Liver (tissue), 9 donors: ENCODE results near the gene RFX7. TPM values are rescaled to one million over a fixed set of nuclear protein-coding genes. Genes with fewer than 3 reads are reported as not detected.

Source experiments
- DNase-seq: peaks from one replicate; pipeline ENCODE4 v3.0.0-alpha.2; 2017; ENCODE audit warnings: low spot score
- H3K27ac ChIP-seq, 2 donors: one replicate each; pipeline ENCODE4 v1.7.0; 2013; ENCODE audit warnings: inconsistent platforms in 2 of 2, low read length in 2 of 2, control low read depth in 1 of 2, low read depth in 1 of 2, mild to moderate bottlenecking in 1 of 2
- H3K27me3 ChIP-seq, 4 donors: one replicate each; pipeline versions ENCODE4 v1.6.1 to v1.7.0; 2013; ENCODE audit warnings: low read length in 3 of 4, inconsistent platforms in 1 of 4, mild to moderate bottlenecking in 1 of 4, moderate library complexity in 1 of 4; ENCODE audit not compliant: control insufficient read depth in 4 of 4, insufficient read depth in 4 of 4
- H3K36me3 ChIP-seq, 4 donors: one replicate each; pipeline versions ENCODE4 v1.6.1 to v1.7.0; 2013; ENCODE audit warnings: low read length in 3 of 4, mild to moderate bottlenecking in 3 of 4, low read depth in 1 of 4, moderate library complexity in 1 of 4; ENCODE audit not compliant: control insufficient read depth in 4 of 4, insufficient read depth in 3 of 4
- H3K4me1 ChIP-seq, 4 donors: one replicate each; pipeline versions ENCODE4 v1.6.1 to v1.7.0; 2013; ENCODE audit warnings: low read length in 3 of 4, mild to moderate bottlenecking in 3 of 4, moderate library complexity in 1 of 4; ENCODE audit not compliant: control insufficient read depth in 4 of 4, insufficient read depth in 4 of 4
- H3K4me3 ChIP-seq, 3 donors: one replicate each; pipeline versions ENCODE4 v1.6.1 to v1.7.0; 2013; ENCODE audit warnings: low read length in 3 of 3, control low read depth in 1 of 3, low read depth in 1 of 3, mild to moderate bottlenecking in 1 of 3
- H3K9ac ChIP-seq, 2 donors: one replicate each; pipeline ENCODE4 v1.7.0; 2013; ENCODE audit warnings: low read length in 2 of 2, mild to moderate bottlenecking in 2 of 2, moderate library complexity in 2 of 2, control low read depth in 1 of 2, low read depth in 1 of 2
- H3K9me3 ChIP-seq, 4 donors: one replicate each; pipeline versions ENCODE4 v1.6.1 to v1.7.0; 2013; ENCODE audit warnings: low read length in 3 of 4; ENCODE audit not compliant: control insufficient read depth in 4 of 4
- EGR1 ChIP-seq, 2 donors: IDR thresholded peaks; 2 replicates each; pipeline ENCODE4 v1.6.1; 2016 to 2018; ENCODE audit warnings: antibody characterized with exemption in 2 of 2, low read depth in 2 of 2
- FOXA1 ChIP-seq: IDR thresholded peaks from 2 replicates; pipeline ENCODE4 v1.6.1; 2016; ENCODE audit warnings: antibody characterized with exemption
- FOXA2 ChIP-seq: IDR thresholded peaks from 2 replicates; pipeline ENCODE4 v1.6.1; 2016; ENCODE audit warnings: antibody characterized with exemption
- GABPA ChIP-seq, 2 donors: IDR thresholded peaks in 1 of 2; conservative IDR thresholded peaks in 1 of 2; 2 replicates each; pipeline ENCODE4 v1.6.1; 2016; ENCODE audit warnings: antibody characterized with exemption in 2 of 2, mild to moderate bottlenecking in 1 of 2, moderate library complexity in 1 of 2
- HNF4A ChIP-seq, 2 donors: conservative IDR thresholded peaks; 2 replicates each; pipeline ENCODE4 v1.6.1; 2016; ENCODE audit warnings: antibody characterized with exemption in 2 of 2, mild to moderate bottlenecking in 2 of 2
- HNF4G ChIP-seq: IDR thresholded peaks from 2 replicates; pipeline ENCODE4 v1.6.1; 2016; ENCODE audit warnings: antibody characterized with exemption
- JUND ChIP-seq, 2 donors: IDR thresholded peaks; 2 replicates each; pipeline ENCODE4 v1.6.1; 2016; ENCODE audit warnings: antibody characterized with exemption in 2 of 2
- NR2F2 ChIP-seq: IDR thresholded peaks from 2 replicates; pipeline ENCODE4 v1.6.1; 2016; ENCODE audit warnings: antibody characterized with exemption
- RAD21 ChIP-seq, 2 donors: IDR thresholded peaks; 2 replicates each; pipeline ENCODE4 v1.6.1; 2016; ENCODE audit warnings: antibody characterized with exemption in 2 of 2, mild to moderate bottlenecking in 2 of 2
- RXRA ChIP-seq, 2 donors: IDR thresholded peaks; 2 replicates each; pipeline ENCODE4 v1.6.1; 2017 to 2018; ENCODE audit warnings: antibody characterized with exemption in 2 of 2, mild to moderate bottlenecking in 1 of 2
- SP1 ChIP-seq: IDR thresholded peaks from 2 replicates; pipeline ENCODE4 v1.6.1; 2018; ENCODE audit warnings: antibody characterized with exemption, mild to moderate bottlenecking
- TAF1 ChIP-seq: conservative IDR thresholded peaks from 2 replicates; pipeline ENCODE4 v1.6.1; 2016; ENCODE audit warnings: antibody characterized with exemption, mild to moderate bottlenecking
- YY1 ChIP-seq: IDR thresholded peaks from 2 replicates; pipeline ENCODE4 v1.6.1; 2016; ENCODE audit warnings: antibody characterized with exemption, mild to moderate bottlenecking
- WGBS: extraction: QIAGEN DNeasy Blood & Tissue Kit; methylation state at CpG from one replicate; pipeline ENCODE4 v1.1.7; 2013; 5-methylcytosine and 5-hydroxymethylcytosine counted together
- polyA plus RNA-seq, 2 donors: library from polyadenylated mRNA; stranded (reverse) in 1 of 2; unstranded in 1 of 2; fragments of 200-250 nt in 1 of 2; fragments of >200 nt in 1 of 2; fragmentation: Nextera tagmentation in 1 of 2; extraction: Ambion mirVana in 1 of 2; gene quantifications; one replicate each; pipeline versions ENCODE4 v1.2.1 to v1.2.3, GENCODE V29; 2013 to 2015
- total RNA-seq, 2 donors: library from RNA; depleted of rRNA; stranded (reverse); fragments of >200 nt; gene quantifications; one replicate each; pipeline ENCODE4 v1.2.3, GENCODE V29; 2014
- TF ChIP-seq, protein P1 (sequence below): IDR thresholded peaks from 2 replicates; pipeline ENCODE4 v1.6.1; 2016; ENCODE audit warnings: antibody characterized with exemption
- TF ChIP-seq, protein P2 (sequence below): IDR thresholded peaks from 2 replicates; pipeline ENCODE4 v1.6.1; 2016; ENCODE audit warnings: antibody characterized with exemption, mild to moderate bottlenecking
- TF ChIP-seq, protein P3 (sequence below): IDR thresholded peaks from 2 replicates; pipeline ENCODE4 v1.6.1; 2016; ENCODE audit warnings: antibody characterized with exemption
- TF ChIP-seq, protein P4 (sequence below): IDR thresholded peaks from 2 replicates; pipeline ENCODE4 v1.6.1; 2016; ENCODE audit warnings: antibody characterized with exemption
- TF ChIP-seq, protein P5 (sequence below): fragments of 150-350 bp; IDR thresholded peaks from 2 replicates; pipeline ENCODE4 v1.5.1; 2017; ENCODE audit warnings: improper control_type of control experiment, low read depth, low read length; ENCODE audit not compliant: missing input control
- donor health status: healthy.
- donor health status: healthy.
- donor health status: healthy.
- donor health status: healthy.
- donor health status: healthy.

The RFX7 gene
- total and polyA plus RNA-seq, 4 donors: 1.3 to 4.2 (median 1.9) TPM

DNA sequence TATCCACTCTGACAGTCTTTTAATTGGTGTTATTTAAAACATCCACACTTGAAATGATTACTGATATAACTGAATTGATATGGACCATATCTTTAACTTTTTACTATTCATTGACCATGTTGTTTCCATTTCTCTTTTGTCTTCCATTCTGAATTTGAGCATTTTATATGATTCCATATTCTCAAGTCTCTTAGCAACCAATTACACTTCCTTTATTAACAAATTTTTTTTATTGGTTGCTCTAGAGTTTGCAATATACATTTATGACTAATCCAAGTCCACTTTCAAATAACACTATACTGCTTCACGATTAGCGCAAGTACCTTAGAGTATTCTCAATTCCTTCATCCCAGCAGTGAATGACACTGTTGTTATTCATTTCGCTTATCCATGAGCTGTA, 16.4 kb downstream of the RFX7 start:
- Histone ChIP-seq H3K9me3 (peaks cover 1 to 17% (median 6%) of the 10 kb centered on the region in 4 donors), H3K4me1 (no peaks in the 10 kb centered on the region), H3K9ac (no peak overlapping the region), H3K36me3 (peaks cover 0 to 5% (median 4%) of the 10 kb centered on the region in 4 donors), H3K27me3 (no peaks in the 10 kb centered on the region), H3K27ac (no peak overlapping the region), H3K4me3 (no peak overlapping the region)
- WGBS: 98% methylated on average over 3 of the region's 3 CpGs
- DNase-seq: no peak
- TF ChIP-seq TAF1 (no peak), JUND (IDR thresholded peaks at IDR 0.05) (no peak), HNF4A (conservative IDR thresholded peaks at IDR 0.05) (no peak)
- TF ChIP-seq, protein P1, sequence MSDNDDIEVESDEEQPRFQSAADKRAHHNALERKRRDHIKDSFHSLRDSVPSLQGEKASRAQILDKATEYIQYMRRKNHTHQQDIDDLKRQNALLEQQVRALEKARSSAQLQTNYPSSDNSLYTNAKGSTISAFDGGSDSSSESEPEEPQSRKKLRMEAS: no peak

DNA sequence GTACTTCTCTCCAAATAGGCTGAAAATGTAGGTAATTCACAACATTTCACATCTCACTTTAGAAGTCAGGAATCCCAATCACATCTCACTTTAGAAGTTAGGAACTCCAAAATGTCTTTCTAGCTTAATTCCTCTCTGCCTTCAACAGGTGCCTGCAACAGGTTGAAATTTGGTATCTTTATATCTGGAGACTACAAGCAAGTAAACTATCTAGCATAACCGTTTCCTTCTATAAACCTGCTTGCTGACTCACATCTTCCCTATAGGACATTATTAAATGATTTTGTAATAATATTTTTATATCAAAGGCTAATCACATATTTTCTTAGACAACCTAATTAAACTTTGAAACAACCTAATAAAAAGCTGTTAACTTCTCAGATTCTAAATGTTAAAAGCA, 18.2 kb downstream of the RFX7 start:
- H3K9me3 ChIP-seq: peaks cover 0 to 12% (median 3%) of the 10 kb centered on the region in 4 donors
- no peaks in the 10 kb centered on the region for H3K27me3 ChIP-seq
- H3K4me3 ChIP-seq: no peak overlapping the region
- no peak overlapping the region for H3K27ac ChIP-seq
- 100% methylated on average over 1 of the region's 1 CpG for WGBS
- no peak for TF ChIP-seq JUND (IDR thresholded peaks at IDR 0.05)
- TF ChIP-seq, protein P2, sequence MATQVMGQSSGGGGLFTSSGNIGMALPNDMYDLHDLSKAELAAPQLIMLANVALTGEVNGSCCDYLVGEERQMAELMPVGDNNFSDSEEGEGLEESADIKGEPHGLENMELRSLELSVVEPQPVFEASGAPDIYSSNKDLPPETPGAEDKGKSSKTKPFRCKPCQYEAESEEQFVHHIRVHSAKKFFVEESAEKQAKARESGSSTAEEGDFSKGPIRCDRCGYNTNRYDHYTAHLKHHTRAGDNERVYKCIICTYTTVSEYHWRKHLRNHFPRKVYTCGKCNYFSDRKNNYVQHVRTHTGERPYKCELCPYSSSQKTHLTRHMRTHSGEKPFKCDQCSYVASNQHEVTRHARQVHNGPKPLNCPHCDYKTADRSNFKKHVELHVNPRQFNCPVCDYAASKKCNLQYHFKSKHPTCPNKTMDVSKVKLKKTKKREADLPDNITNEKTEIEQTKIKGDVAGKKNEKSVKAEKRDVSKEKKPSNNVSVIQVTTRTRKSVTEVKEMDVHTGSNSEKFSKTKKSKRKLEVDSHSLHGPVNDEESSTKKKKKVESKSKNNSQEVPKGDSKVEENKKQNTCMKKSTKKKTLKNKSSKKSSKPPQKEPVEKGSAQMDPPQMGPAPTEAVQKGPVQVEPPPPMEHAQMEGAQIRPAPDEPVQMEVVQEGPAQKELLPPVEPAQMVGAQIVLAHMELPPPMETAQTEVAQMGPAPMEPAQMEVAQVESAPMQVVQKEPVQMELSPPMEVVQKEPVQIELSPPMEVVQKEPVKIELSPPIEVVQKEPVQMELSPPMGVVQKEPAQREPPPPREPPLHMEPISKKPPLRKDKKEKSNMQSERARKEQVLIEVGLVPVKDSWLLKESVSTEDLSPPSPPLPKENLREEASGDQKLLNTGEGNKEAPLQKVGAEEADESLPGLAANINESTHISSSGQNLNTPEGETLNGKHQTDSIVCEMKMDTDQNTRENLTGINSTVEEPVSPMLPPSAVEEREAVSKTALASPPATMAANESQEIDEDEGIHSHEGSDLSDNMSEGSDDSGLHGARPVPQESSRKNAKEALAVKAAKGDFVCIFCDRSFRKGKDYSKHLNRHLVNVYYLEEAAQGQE: no peak
- no peak for TF ChIP-seq EGR1 (IDR thresholded peaks at IDR 0.05; ENCODE audit: low read depth in 2 of 2)
- no peak for TF ChIP-seq YY1
- TF ChIP-seq GABPA (IDR thresholded peaks at IDR 0.05 in 1 of 2, conservative IDR thresholded peaks at IDR 0.05 in 1 of 2): no peak
- TF ChIP-seq, protein P3, sequence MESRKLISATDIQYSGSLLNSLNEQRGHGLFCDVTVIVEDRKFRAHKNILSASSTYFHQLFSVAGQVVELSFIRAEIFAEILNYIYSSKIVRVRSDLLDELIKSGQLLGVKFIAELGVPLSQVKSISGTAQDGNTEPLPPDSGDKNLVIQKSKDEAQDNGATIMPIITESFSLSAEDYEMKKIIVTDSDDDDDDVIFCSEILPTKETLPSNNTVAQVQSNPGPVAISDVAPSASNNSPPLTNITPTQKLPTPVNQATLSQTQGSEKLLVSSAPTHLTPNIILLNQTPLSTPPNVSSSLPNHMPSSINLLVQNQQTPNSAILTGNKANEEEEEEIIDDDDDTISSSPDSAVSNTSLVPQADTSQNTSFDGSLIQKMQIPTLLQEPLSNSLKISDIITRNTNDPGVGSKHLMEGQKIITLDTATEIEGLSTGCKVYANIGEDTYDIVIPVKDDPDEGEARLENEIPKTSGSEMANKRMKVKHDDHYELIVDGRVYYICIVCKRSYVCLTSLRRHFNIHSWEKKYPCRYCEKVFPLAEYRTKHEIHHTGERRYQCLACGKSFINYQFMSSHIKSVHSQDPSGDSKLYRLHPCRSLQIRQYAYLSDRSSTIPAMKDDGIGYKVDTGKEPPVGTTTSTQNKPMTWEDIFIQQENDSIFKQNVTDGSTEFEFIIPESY: no peak
- TF ChIP-seq, protein P4, sequence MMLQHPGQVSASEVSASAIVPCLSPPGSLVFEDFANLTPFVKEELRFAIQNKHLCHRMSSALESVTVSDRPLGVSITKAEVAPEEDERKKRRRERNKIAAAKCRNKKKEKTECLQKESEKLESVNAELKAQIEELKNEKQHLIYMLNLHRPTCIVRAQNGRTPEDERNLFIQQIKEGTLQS: no peak
- no peak for TF ChIP-seq FOXA1
- TF ChIP-seq, protein P1: no peak
- TF ChIP-seq SP1: no peak
- TF ChIP-seq, protein P5, sequence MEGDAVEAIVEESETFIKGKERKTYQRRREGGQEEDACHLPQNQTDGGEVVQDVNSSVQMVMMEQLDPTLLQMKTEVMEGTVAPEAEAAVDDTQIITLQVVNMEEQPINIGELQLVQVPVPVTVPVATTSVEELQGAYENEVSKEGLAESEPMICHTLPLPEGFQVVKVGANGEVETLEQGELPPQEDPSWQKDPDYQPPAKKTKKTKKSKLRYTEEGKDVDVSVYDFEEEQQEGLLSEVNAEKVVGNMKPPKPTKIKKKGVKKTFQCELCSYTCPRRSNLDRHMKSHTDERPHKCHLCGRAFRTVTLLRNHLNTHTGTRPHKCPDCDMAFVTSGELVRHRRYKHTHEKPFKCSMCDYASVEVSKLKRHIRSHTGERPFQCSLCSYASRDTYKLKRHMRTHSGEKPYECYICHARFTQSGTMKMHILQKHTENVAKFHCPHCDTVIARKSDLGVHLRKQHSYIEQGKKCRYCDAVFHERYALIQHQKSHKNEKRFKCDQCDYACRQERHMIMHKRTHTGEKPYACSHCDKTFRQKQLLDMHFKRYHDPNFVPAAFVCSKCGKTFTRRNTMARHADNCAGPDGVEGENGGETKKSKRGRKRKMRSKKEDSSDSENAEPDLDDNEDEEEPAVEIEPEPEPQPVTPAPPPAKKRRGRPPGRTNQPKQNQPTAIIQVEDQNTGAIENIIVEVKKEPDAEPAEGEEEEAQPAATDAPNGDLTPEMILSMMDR: no peak
- TF ChIP-seq NR2F2: no peak
- TF ChIP-seq RAD21 (IDR thresholded peaks at IDR 0.05): no peak
- no peak for TF ChIP-seq RXRA (IDR thresholded peaks at IDR 0.05)
- TF ChIP-seq HNF4A (conservative IDR thresholded peaks at IDR 0.05): no peak
- no peak for TF ChIP-seq TAF1
- TF ChIP-seq FOXA2: no peak
- no peak for TF ChIP-seq HNF4G
- no peaks in the 10 kb centered on the region for H3K4me1 ChIP-seq
- H3K9ac ChIP-seq: no peak overlapping the region
- no peak for DNase-seq
- H3K36me3 ChIP-seq: peaks cover 0 to 4% (median 0%) of the 10 kb centered on the region in 4 donors
